ENCODE results near the gene PAX3. TPM values are rescaled to one million over a fixed set of nuclear protein-coding genes. Genes with fewer than 3 reads are reported as not detected.

Gene PAX3
- total and polyA plus RNA-seq, 2 of the 13 experiments (the other 11 are each of a cell fraction or from before 2014, with no cell fraction given) = 0.07 TPM; not detected in 1

GRCh38 chr2:222239091-222239490 lies 59.7 kb downstream of the PAX3 start (continued):
- TF ChIP-seq RERE (CRISPR knock-in tag; IDR thresholded peaks at IDR 0.05; ENCODE audit: low read depth) (no peak), ZBTB3 (CRISPR knock-in tag; IDR thresholded peaks at IDR 0.05; ENCODE audit: borderline replicate concordance, low read depth) (no peak)

DNA sequence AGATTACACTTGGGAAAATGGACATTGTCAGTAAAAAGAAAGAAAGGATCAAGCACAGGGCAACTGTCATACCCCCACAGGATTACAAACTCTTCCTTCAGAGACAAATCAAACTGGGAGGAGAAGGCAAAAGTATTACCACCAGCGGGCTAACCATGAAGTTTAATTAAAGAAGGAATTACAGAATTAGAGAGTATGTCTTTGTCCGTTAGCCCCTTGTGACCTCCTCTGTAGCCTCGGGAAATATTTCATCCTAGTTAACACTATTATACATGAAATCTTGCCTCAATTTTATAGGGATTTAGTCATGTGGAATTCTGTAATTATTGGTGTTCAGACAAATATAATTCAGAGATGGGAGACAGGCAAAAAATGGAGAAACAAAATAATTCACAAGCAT lies 60.7 kb downstream of the PAX3 start:
- intact Hi-C loops (cut with micrococcal nuclease; ENCODE audit: unreplicated experiment) = no loop called here
- Histone ChIP-seq H3K4me3 (replicated peaks in 1 of 3; ENCODE audit: insufficient read depth in 1 of 3, low read depth in 2 of 3, low read length in 3 of 3) (no peak overlapping the region), H3K4me2 (ENCODE audit: low read depth, low read length) (no peak overlapping the region), H4K20me1 (ENCODE audit: insufficient read depth, low read length) (no peaks in the 10 kb centered on the region), H3K9me3 (ENCODE audit: low read length) (no peaks in the 10 kb centered on the region), H3K79me2 (ENCODE audit: insufficient read depth, low read length) (no peaks in the 10 kb centered on the region), H3K27me3 (ENCODE audit: control insufficient read depth in 1 of 2, insufficient read depth in 2 of 2, low read length in 2 of 2) (peaks cover 0 to 23% of the 10 kb centered on the region in 2 experiments; a peak in 1 of 5 replicates), H2AFZ (ENCODE audit: low read length) (no peak overlapping the region), H3K36me3 (replicated peaks in 1 of 2; ENCODE audit: control insufficient read depth in 1 of 2, insufficient read depth in 2 of 2, low read length in 2 of 2) (no peaks in the 10 kb centered on the region), H3K27ac (ENCODE audit: extremely low read length, insufficient read depth, low read length) (no peak overlapping the region), H3K9ac (ENCODE audit: insufficient read depth, low read depth, low read length) (no peak overlapping the region), H3K4me1 (ENCODE audit: insufficient read depth, low read length) (peaks cover 9% of the 10 kb centered on the region; the same call in 1 of the 2 replicates)
- BruUV-seq (replicated peaks) = no TSS peak
- no peak for ATAC-seq
- no peak for DNase-seq (ENCODE audit: low spot score)
- FAIRE-seq = no peak
- ChIA-PET CTCF (ENCODE audit: low intra/inter-chr PET ratio, low total read pairs) (no interaction called here), POLR2A (no interaction called here)
- in situ Hi-C loops (cut with HindIII; ENCODE audit: extremely low pct_ligation_motif_present, low pct_unique_long_range_greater_than_20kb) = no loop called here
- WGBS (ENCODE audit: low lambda C conversion rate) = 4% methylated on average over 3 of the region's 3 CpGs
- TF ChIP-seq RNF2 (conservative IDR thresholded peaks at IDR 0.05; ENCODE audit: low read depth) (no peak), CCDC6 (CRISPR knock-in tag; IDR thresholded peaks at IDR 0.05) (no peak), KLF13 (CRISPR knock-in tag; IDR thresholded peaks at IDR 0.05) (no peak), MBNL3 (CRISPR knock-in tag; conservative IDR thresholded peaks at IDR 0.05) (no peak), HOXA9 (CRISPR knock-in tag; IDR thresholded peaks at IDR 0.05; ENCODE audit: borderline replicate concordance) (no peak), ATM (IDR thresholded peaks at IDR 0.05; ENCODE audit: borderline replicate concordance) (no peak), ZIK1 (CRISPR knock-in tag; IDR thresholded peaks at IDR 0.05; ENCODE audit: borderline replicate concordance, low read depth) (no peak), POLR2AphosphoS2 (IDR thresholded peaks at IDR 0.05; ENCODE audit: low read depth, low read length) (no peak)
- TF ChIP-seq, protein P1, sequence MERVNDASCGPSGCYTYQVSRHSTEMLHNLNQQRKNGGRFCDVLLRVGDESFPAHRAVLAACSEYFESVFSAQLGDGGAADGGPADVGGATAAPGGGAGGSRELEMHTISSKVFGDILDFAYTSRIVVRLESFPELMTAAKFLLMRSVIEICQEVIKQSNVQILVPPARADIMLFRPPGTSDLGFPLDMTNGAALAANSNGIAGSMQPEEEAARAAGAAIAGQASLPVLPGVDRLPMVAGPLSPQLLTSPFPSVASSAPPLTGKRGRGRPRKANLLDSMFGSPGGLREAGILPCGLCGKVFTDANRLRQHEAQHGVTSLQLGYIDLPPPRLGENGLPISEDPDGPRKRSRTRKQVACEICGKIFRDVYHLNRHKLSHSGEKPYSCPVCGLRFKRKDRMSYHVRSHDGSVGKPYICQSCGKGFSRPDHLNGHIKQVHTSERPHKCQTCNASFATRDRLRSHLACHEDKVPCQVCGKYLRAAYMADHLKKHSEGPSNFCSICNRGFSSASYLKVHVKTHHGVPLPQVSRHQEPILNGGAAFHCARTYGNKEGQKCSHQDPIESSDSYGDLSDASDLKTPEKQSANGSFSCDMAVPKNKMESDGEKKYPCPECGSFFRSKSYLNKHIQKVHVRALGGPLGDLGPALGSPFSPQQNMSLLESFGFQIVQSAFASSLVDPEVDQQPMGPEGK (CRISPR knock-in tag; IDR thresholded peaks at IDR 0.05) = no peak
- TF ChIP-seq, protein P2, sequence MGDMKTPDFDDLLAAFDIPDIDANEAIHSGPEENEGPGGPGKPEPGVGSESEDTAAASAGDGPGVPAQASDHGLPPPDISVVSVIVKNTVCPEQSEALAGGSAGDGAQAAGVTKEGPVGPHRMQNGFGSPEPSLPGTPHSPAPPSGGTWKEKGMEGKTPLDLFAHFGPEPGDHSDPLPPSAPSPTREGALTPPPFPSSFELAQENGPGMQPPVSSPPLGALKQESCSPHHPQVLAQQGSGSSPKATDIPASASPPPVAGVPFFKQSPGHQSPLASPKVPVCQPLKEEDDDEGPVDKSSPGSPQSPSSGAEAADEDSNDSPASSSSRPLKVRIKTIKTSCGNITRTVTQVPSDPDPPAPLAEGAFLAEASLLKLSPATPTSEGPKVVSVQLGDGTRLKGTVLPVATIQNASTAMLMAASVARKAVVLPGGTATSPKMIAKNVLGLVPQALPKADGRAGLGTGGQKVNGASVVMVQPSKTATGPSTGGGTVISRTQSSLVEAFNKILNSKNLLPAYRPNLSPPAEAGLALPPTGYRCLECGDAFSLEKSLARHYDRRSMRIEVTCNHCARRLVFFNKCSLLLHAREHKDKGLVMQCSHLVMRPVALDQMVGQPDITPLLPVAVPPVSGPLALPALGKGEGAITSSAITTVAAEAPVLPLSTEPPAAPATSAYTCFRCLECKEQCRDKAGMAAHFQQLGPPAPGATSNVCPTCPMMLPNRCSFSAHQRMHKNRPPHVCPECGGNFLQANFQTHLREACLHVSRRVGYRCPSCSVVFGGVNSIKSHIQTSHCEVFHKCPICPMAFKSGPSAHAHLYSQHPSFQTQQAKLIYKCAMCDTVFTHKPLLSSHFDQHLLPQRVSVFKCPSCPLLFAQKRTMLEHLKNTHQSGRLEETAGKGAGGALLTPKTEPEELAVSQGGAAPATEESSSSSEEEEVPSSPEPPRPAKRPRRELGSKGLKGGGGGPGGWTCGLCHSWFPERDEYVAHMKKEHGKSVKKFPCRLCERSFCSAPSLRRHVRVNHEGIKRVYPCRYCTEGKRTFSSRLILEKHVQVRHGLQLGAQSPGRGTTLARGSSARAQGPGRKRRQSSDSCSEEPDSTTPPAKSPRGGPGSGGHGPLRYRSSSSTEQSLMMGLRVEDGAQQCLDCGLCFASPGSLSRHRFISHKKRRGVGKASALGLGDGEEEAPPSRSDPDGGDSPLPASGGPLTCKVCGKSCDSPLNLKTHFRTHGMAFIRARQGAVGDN (CRISPR knock-in tag; IDR thresholded peaks at IDR 0.05) = no peak
